Measurements from ENCODE around the gene TENM4.

The TENM4 gene

GRCh38 chr11:79182794-79183193 is 258.0 kb downstream of the TENM4 start:
- peaks cover 6% of the 10 kb centered on the region for H3K4me1 ChIP-seq (ENCODE audit: control insufficient read depth, low read length)
- no peaks in the 10 kb centered on the region for H3K9me2 ChIP-seq (replicated peaks; ENCODE audit: control insufficient read depth, low read length)
- TF ChIP-seq CTCF (IDR thresholded peaks at IDR 0.05; ENCODE audit: low read depth, low read length, poor library complexity, severe bottlenecking) (no peak), EZH2phosphoT487 (IDR thresholded peaks at IDR 0.05; ENCODE audit: borderline replicate concordance, low read length) (no peak)
- no peak overlapping the region for H3K27ac ChIP-seq (ENCODE audit: low read depth, low read length)
- H3K79me2 ChIP-seq (ENCODE audit: control insufficient read depth, low read length) = no peaks in the 10 kb centered on the region
- no peaks in the 10 kb centered on the region for H3K27me3 ChIP-seq (ENCODE audit: control insufficient read depth, low read length)
- no peak overlapping the region for H3K4me3 ChIP-seq (ENCODE audit: low read length)
- no peaks in the 10 kb centered on the region for H4K20me1 ChIP-seq (ENCODE audit: control insufficient read depth, insufficient read depth, low read depth, low read length)
- H3F3A ChIP-seq (ENCODE audit: control insufficient read depth, insufficient read depth) = no peaks in the 10 kb centered on the region
- no peaks in the 10 kb centered on the region for H3K36me3 ChIP-seq (ENCODE audit: control insufficient read depth, low read length)
- no peaks in the 10 kb centered on the region for H3K9me3 ChIP-seq (ENCODE audit: control insufficient read depth, insufficient read depth, low read length)
- no peak overlapping the region for H3K4me2 ChIP-seq (ENCODE audit: low read length)

- Histone ChIP-seq H3K9me3 (ENCODE audit: control insufficient read depth, insufficient read depth, low read length) (no peaks in the 10 kb centered on the region), H3K36me3 (ENCODE audit: control insufficient read depth, low read length) (no peaks in the 10 kb centered on the region), H3F3A (ENCODE audit: control insufficient read depth, insufficient read depth) (no peaks in the 10 kb centered on the region), H3K27ac (ENCODE audit: low read depth, low read length) (no peak overlapping the region), H3K4me3 (ENCODE audit: low read length) (no peak overlapping the region), H3K4me1 (ENCODE audit: control insufficient read depth, low read length) (peaks cover 6% of the 10 kb centered on the region), H3K79me2 (ENCODE audit: control insufficient read depth, low read length) (no peaks in the 10 kb centered on the region), H3K27me3 (ENCODE audit: control insufficient read depth, low read length) (no peaks in the 10 kb centered on the region), H3K4me2 (ENCODE audit: low read length) (no peak overlapping the region), H4K20me1 (ENCODE audit: control insufficient read depth, insufficient read depth, low read depth, low read length) (no peaks in the 10 kb centered on the region), H3K9me2 (replicated peaks; ENCODE audit: control insufficient read depth, low read length) (no peaks in the 10 kb centered on the region)
- TF ChIP-seq CTCF (IDR thresholded peaks at IDR 0.05; ENCODE audit: low read depth, low read length, poor library complexity, severe bottlenecking) (no peak), EZH2phosphoT487 (IDR thresholded peaks at IDR 0.05; ENCODE audit: borderline replicate concordance, low read length) (no peak)
These were observed 261.7 kb downstream of the TENM4 start for GRCh38 chr11:79179087-79179486.

GRCh38 chr11:79174045-79175008 is 266.5 kb downstream of the TENM4 start:
- no peak overlapping the region for H3K4me3 ChIP-seq (ENCODE audit: low read length)
- no peaks in the 10 kb centered on the region for H3K36me3 ChIP-seq (ENCODE audit: control insufficient read depth, low read length)
- no peak overlapping the region for H3K27ac ChIP-seq (ENCODE audit: low read depth, low read length)
- H3K4me2 ChIP-seq (ENCODE audit: low read length) = no peak overlapping the region
- TF ChIP-seq CTCF (IDR thresholded peaks at IDR 0.05; ENCODE audit: low read depth, low read length, poor library complexity, severe bottlenecking) (no peak), EZH2phosphoT487 (IDR thresholded peaks at IDR 0.05; ENCODE audit: borderline replicate concordance, low read length) (no peak)
- H3K4me1 ChIP-seq (ENCODE audit: control insufficient read depth, low read length) = peaks cover 6% of the 10 kb centered on the region
- no peaks in the 10 kb centered on the region for H3K79me2 ChIP-seq (ENCODE audit: control insufficient read depth, low read length)
- H3K9me2 ChIP-seq (replicated peaks; ENCODE audit: control insufficient read depth, low read length) = no peaks in the 10 kb centered on the region
- no peaks in the 10 kb centered on the region for H3F3A ChIP-seq (ENCODE audit: control insufficient read depth, insufficient read depth)
- no peaks in the 10 kb centered on the region for H3K27me3 ChIP-seq (ENCODE audit: control insufficient read depth, low read length)
- H4K20me1 ChIP-seq (ENCODE audit: control insufficient read depth, insufficient read depth, low read depth, low read length) = no peaks in the 10 kb centered on the region
- no peaks in the 10 kb centered on the region for H3K9me3 ChIP-seq (ENCODE audit: control insufficient read depth, insufficient read depth, low read length)

All from DOHH2 (cell line).